Measurements from ENCODE around the gene CASP4.

CASP4 gene

GRCh38 chr11:104992781-104993180, 24.4 kb upstream of the CASP4 start:
- H3K4me3 ChIP-seq (ENCODE audit: low read length), result no peak overlapping the region
- no peaks in the 10 kb centered on the region for H3K79me2 ChIP-seq (ENCODE audit: control insufficient read depth, low read length)
- TF ChIP-seq EZH2phosphoT487 (IDR thresholded peaks at IDR 0.05; ENCODE audit: borderline replicate concordance, low read length) (no peak), CTCF (IDR thresholded peaks at IDR 0.05; ENCODE audit: low read depth, low read length, poor library complexity, severe bottlenecking) (no peak)
- no peaks in the 10 kb centered on the region for H3K27me3 ChIP-seq (ENCODE audit: control insufficient read depth, low read length)
- no peaks in the 10 kb centered on the region for H3K36me3 ChIP-seq (ENCODE audit: control insufficient read depth, low read length)
- no peaks in the 10 kb centered on the region for H3F3A ChIP-seq (ENCODE audit: control insufficient read depth, insufficient read depth)
- H4K20me1 ChIP-seq (ENCODE audit: control insufficient read depth, insufficient read depth, low read depth, low read length), result no peaks in the 10 kb centered on the region
- no peaks in the 10 kb centered on the region for H3K4me1 ChIP-seq (ENCODE audit: control insufficient read depth, low read length)
- H3K9me3 ChIP-seq (ENCODE audit: control insufficient read depth, insufficient read depth, low read length), result no peaks in the 10 kb centered on the region
- H3K9me2 ChIP-seq (replicated peaks; ENCODE audit: control insufficient read depth, low read length), result no peaks in the 10 kb centered on the region
- H3K4me2 ChIP-seq (ENCODE audit: low read length), result no peak overlapping the region
- H3K27ac ChIP-seq (ENCODE audit: low read depth, low read length), result no peak overlapping the region

GRCh38 chr11:104991994-104992393, 23.6 kb upstream of the CASP4 start:
- Histone ChIP-seq H3K27ac (ENCODE audit: low read depth, low read length) (no peak overlapping the region), H3K4me2 (ENCODE audit: low read length) (no peak overlapping the region), H3K79me2 (ENCODE audit: control insufficient read depth, low read length) (no peaks in the 10 kb centered on the region), H3F3A (ENCODE audit: control insufficient read depth, insufficient read depth) (no peaks in the 10 kb centered on the region), H3K4me1 (ENCODE audit: control insufficient read depth, low read length) (no peaks in the 10 kb centered on the region), H4K20me1 (ENCODE audit: control insufficient read depth, insufficient read depth, low read depth, low read length) (no peaks in the 10 kb centered on the region), H3K4me3 (ENCODE audit: low read length) (no peak overlapping the region), H3K9me2 (replicated peaks; ENCODE audit: control insufficient read depth, low read length) (no peaks in the 10 kb centered on the region), H3K27me3 (ENCODE audit: control insufficient read depth, low read length) (no peaks in the 10 kb centered on the region), H3K9me3 (ENCODE audit: control insufficient read depth, insufficient read depth, low read length) (no peaks in the 10 kb centered on the region), H3K36me3 (ENCODE audit: control insufficient read depth, low read length) (no peaks in the 10 kb centered on the region)
- TF ChIP-seq CTCF (IDR thresholded peaks at IDR 0.05; ENCODE audit: low read depth, low read length, poor library complexity, severe bottlenecking) (no peak), EZH2phosphoT487 (IDR thresholded peaks at IDR 0.05; ENCODE audit: borderline replicate concordance, low read length) (no peak)

GRCh38 chr11:104984808-104985207, 16.4 kb upstream of the CASP4 start:
- H3K9me3 ChIP-seq (ENCODE audit: control insufficient read depth, insufficient read depth, low read length), result no peaks in the 10 kb centered on the region; the same call in 1 of the 2 replicates
- no peaks in the 10 kb centered on the region; the same call in 1 of the 2 replicates for H3K9me2 ChIP-seq (replicated peaks; ENCODE audit: control insufficient read depth, low read length)
- H4K20me1 ChIP-seq (ENCODE audit: control insufficient read depth, insufficient read depth, low read depth, low read length), result no peaks in the 10 kb centered on the region
- no peak overlapping the region for H3K27ac ChIP-seq (ENCODE audit: low read depth, low read length)
- H3F3A ChIP-seq (ENCODE audit: control insufficient read depth, insufficient read depth), result no peaks in the 10 kb centered on the region
- H3K4me2 ChIP-seq (ENCODE audit: low read length), result no peak overlapping the region
- no peaks in the 10 kb centered on the region for H3K79me2 ChIP-seq (ENCODE audit: control insufficient read depth, low read length)
- H3K4me1 ChIP-seq (ENCODE audit: control insufficient read depth, low read length), result no peaks in the 10 kb centered on the region
- H3K36me3 ChIP-seq (ENCODE audit: control insufficient read depth, low read length), result no peaks in the 10 kb centered on the region
- no peaks in the 10 kb centered on the region for H3K27me3 ChIP-seq (ENCODE audit: control insufficient read depth, low read length)
- H3K4me3 ChIP-seq (ENCODE audit: low read length), result no peak overlapping the region
- TF ChIP-seq CTCF (IDR thresholded peaks at IDR 0.05; ENCODE audit: low read depth, low read length, poor library complexity, severe bottlenecking) (no peak), EZH2phosphoT487 (IDR thresholded peaks at IDR 0.05; ENCODE audit: borderline replicate concordance, low read length) (no peak)
